Activated CD4-positive, alpha-beta T cell treated with anti-CD3 and anti-CD28 coated beads, Interleukin-2, amount 50 U/mL, for 1 hour (primary cell): Measurements from ENCODE around the gene PEPD.

Experiments
- DNase-seq: peaks from one replicate; pipeline ENCODE4 v3.0.0-alpha.2; 2020

Gene PEPD

DNA sequence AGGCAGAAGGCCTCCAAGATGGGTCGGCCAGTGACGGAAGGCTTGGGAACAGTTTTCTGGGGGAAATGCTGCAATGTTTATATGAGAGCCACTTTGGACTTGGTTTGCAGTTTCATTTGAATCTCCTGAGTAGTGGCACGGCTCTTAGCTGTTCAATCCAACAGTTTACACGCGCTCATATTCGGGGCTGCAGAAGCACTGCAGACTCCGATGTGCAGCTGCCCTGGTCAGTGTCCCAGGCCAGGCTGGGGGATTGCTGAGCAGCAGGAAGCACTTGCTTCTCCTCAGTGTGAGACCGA lies 116.4 kb downstream of the PEPD start:
- no peak for DNase-seq

DNA sequence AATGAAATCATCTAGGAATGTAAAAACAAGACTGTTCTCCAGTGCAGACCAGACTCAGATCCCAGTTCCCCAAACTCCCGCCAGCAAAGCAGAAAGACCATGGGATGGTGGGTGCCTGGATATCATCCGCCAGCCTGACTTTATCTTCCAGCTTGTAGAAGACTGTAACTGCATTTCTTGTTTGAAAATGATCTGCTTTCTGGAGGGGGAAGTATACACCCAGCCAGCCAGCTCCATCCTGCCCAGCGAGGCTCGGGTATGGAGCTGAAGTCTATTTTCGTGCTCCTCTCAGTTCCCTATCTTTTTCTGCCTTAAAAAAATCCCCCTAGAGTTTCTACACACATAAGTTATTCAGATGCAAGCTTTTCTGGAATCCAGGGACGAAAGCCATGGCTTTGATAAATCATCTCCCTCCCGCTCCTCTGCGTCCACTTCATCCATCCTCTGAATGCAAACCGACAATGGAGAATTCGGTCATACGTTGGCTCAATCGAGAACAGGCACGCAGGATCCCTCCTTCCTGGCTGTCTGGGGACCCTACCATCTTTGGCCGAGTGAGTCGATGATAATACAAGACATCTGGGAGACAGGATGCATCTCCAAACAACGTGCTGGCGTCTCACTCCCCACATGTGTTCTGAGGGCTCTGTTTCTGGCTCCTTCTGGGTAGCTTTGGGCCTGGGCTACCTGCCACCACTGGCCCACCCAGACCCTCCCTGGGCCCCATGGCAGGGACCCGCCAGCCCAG lies 116.9 kb downstream of the PEPD start:
- no peak for DNase-seq

DNA sequence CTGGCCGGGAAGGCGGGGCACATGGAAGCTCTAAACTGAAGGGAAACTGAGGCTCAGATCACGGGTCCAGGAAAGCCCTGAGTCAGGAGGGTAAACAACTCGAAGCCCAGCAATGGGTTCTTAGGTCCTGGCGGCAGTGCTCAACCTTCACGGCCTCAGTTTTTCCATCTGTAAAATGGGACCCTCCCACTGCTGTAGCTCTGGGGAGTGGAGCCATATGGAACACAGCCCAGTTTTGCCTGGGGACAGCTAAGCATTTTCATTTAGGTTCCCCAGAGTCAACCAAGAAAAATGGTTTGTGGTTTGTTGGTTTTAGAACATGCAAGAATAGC lies 117.7 kb downstream of the PEPD start:
- no peak for DNase-seq

DNA sequence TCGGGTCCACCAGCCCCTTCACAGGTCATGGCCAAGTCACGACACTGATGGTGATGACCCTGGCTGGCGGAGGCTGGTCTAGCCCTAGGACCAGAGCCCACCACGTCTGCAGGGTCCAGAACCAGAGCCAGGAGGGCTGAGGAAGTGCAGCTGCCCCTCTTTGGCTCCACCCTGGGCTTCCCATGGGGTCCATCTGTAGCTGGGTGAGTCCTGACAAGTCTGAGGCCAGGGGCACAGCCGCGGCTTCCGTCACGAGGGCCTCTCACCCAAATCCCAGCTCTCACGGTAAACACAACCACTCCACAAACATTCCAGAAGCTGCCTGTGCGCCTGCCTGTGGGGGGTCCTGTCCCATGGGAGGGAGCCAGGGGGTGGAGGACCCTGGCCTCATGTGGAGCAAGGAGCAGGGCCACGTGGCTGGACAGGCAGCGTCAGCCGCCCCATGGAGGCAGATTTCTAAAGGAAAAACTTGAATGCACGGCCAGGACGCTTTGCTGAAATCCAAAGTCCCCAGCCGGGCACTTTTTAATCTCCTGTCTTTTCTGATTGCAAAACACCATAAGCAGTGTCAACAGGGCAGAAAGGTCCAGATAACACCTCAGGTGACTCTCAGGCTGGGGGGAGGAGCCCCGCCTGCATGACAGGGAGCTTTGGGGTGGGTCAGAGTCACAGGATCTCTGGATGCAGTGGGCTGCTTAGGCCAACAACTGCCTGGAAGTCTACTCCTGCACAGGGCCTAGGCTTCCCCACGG lies 118.2 kb downstream of the PEPD start:
- no peak for DNase-seq

DNA sequence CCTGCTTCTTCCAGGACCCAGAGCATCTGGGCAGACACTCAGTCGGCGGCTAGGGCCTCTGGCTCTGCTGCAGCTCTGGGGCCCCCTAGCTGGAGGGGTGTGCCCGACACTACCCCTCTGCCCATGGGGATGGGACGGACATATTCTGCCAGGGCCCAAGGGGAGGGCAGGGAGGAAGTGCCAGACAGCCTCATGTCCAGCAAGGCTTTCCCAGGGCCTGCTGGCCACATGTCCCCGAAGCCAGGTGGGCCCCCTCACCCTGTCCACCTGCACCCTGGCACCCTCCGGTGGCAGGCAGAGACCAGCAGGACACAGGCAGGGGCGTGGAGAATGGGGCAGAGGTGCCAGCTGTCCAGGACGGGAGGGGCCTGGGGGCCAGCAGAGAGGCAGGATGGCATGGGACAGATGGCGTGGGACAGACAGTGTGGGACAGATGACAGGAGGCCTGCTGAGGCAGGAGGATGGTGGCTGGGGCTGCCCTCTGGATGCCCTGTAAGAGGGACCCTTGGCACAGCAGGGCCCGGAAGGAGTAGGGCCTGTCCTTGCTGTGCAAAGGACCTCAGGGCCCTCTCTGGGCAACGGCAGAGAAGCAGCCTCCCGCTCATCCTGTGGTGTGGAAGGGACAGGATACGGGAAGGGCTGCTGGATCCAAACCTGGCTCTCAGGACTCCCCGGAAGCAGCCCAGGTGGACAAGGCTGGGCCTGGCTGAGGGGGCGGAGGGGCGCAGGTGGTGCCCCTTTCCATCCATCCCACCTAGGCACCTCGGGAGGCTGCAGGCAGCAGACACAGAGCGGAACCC lies 119.0 kb downstream of the PEPD start:
- no peak for DNase-seq

DNA sequence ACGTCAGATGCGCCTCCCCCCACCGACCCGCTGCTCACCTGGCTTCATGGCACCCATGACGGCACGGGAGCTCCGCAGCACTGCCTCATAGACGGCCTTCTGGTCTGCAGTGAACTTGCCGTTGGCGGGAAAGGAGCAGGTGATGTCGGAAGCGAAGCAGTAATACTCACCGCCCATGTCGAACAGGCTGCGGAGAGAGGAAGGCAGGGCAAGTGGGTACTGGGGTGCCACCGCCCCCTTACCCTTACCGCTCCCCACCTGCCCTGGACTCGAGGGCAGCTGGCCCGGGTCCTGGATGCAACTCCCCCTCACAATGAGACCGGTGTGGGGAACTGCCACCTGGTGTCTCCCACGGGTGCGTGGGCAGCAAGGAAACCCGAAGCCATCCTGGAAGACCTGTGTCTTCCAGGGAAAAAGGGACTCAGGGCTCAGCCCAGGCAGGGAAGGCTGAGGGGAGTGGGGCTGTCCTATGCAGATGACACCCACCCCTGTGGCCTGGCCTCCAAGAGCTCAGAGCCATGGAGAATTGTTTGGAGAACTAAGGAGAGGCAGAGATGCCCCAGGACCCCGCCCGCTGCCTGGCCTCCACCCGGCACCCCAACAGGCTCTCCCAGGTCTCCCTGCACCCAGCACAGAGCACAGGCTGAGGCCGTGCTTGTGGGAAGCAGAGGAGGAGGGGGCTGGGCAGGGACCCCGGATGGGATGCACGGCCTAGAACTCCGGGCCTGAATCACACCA lies 119.7 kb downstream of the PEPD start:
- DNase-seq, result no peak

DNA sequence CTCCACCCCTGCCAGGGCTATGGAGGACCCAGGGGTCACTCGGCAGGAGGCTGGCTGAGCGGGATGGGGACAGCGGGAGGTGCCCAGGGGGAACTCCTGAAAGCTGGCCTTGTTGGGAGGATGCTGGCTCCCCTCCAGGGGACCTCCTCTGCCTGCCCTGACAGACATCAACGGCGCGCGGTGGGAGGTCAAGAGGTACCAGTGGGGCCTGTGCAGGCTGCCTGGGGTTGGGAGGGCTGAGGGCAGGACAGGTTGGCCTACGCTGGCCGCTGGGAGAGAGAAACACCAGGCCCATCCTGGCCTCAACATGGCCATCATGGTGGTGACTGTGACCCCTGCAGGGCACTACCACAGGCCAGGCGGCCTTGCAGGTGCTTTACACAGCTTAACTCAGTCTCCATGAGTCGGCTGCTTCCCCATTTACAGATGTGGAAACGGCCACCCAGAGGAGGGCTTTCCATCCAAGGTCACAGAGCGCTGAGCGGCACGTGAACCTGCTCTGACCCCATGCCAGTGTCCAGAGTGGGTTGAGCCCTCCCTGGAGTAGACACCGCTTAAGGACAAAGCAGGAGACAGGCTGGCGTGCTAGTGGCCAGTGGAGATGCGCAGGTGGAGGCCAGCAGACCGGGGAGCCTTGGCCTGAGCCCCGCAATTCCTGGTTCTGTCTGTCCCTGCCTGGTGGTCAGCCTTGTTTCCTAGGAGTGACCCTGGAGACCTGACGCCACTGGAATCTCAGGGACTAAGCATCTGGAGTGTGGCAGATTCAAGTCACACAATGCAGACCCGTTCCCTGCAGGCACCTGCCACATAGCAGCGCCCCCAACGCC lies 120.5 kb downstream of the PEPD start:
- no peak for DNase-seq

DNA sequence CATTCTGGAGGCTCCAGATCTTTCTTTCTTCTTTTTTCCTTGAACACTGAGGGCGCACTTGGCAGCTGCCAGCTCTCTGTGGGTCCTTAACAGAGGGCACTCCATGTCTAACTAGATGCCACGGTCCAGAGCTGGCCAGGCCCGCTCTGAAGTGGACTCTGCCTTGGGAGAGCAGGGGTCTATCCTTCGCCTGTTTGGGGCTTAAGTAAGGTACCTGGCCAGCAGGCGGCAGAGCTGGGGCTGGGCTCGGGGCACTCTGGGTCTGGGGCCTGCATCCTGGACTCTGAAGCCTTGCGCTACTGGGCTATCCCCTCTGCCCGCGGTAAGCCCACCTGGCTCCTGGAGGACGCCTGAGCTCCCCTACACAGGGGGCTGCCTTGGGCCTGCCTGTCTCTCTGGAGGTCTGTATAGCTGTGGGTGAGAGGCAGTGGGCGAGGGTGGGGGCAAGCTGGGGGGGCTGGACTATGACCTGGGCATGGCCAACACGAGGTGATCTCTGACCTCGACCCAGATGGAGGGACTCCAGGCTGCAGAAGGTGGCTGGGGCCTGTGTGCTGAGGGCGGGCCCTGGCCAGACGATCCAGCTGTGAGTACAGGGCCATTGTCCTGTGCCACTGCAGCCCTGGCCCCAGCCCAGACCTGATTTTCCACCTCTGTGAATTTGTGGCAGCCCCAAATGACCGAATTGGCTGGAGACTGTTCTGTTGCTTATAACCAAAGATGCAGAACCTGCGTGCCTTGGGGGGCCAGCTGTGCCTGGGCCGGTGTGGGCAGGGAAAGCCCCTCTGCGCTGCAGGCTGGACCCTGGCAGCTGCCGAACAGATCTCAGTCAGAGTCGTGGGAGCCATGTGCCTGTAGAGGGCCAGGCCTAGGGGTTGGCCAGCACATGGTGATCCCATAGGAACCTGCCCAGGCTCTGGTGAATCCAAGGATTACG lies 121.6 kb downstream of the PEPD start:
- DNase-seq, result no peak

DNA sequence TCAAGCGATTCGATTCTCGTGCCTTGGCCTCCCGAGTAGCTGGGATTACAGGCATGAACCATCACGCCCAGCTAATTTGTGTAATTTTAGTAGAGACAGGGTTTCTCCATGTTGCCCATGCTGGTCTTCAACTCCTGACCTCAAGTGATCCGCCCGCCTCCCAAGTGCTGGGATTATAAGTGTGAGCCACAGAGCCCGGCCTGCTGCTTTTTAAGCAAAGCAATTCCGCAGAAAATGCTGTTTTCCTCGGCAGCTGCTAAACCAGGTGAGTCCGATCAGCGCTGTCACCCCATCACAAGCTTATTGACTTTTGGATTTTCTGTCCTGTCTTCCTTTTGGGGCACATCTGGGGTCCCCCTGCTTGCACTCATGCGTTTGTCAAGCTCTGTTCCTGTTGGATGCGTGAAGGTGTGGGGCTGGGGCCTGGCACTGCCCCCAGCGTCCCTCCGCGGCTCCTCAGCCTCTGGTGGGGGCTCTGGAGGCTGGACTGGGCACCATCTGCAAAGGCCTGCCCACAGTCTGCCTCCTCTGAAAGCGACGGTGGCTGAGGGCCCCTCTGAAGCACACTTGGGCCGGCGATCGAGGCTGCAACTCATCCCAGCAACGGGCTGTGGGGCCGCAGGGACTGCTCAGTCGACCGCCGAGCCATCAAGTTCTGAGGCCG lies 122.4 kb downstream of the PEPD start:
- no peak for DNase-seq

DNA sequence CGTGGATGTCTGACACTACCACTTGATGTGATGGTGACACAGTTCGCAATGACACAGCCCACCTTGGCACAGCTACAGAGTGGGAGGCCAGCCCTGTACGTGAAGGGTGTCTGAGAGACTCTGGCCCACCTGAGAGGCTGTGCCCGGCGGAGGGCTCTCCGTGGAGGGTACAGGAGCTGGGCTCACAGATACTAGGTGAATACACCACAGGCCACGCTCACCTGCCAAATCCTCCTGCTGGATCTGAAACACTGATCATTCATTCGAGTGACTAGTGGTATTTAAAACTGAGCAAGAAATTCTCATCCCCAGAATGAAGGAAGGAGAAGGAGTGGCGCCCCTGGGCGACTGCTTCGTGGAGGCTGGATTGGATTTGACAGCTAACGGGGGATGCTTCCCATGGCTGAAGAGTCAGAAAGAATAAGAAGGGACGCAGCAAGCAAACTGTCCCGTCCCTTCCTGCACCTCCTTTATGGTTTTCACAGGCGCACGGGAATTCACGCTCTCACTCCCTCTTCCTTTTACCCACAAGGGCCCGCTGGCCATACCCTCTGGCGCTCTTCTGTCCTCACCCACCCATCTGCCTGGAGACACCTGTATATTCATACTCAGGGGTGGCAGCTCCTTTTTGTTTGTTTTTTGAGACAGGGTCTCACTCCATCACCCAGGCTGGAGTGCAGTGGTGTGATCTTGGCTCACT lies 123.1 kb downstream of the PEPD start:
- no peak for DNase-seq

DNA sequence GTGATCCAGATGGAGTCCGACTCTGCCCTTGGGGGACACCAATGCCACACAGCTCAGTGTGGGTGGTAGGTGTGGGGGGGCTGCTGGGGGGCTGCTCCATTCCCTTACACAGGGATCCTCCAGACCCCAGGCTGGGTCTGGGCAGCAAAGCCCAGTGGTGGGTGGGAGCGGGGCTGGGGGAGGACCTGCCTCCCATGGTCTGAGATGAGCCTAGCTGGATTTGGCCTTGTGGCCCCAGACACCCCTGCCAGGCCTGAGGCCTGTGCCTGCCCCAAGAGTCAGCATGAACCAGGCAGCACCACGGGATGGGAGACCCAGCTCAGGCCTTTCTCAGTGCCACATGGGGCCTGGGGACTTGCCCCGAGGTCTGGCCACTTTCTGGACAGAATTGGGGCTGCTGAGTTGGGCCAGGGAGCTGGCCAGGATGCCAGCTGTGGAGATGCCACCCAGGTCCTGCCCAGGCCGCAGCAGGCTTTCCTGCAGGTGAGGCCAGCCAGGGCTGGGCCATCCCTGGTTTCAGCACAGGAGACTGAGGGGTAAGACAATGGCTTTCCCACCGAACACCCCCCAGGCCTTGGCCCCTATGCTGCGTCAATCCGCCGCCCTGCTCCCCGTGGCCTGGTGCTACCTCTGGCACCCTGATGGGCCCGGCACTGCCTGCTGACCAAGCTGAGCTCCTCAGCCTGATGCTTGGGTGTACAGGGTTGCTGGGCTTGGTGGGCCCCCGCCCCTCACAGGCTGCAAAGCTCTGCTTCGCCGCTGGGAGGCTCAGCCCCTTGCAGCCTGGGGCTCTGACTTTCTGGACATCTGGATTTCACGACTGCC lies 123.8 kb downstream of the PEPD start:
- DNase-seq, result no peak

DNA sequence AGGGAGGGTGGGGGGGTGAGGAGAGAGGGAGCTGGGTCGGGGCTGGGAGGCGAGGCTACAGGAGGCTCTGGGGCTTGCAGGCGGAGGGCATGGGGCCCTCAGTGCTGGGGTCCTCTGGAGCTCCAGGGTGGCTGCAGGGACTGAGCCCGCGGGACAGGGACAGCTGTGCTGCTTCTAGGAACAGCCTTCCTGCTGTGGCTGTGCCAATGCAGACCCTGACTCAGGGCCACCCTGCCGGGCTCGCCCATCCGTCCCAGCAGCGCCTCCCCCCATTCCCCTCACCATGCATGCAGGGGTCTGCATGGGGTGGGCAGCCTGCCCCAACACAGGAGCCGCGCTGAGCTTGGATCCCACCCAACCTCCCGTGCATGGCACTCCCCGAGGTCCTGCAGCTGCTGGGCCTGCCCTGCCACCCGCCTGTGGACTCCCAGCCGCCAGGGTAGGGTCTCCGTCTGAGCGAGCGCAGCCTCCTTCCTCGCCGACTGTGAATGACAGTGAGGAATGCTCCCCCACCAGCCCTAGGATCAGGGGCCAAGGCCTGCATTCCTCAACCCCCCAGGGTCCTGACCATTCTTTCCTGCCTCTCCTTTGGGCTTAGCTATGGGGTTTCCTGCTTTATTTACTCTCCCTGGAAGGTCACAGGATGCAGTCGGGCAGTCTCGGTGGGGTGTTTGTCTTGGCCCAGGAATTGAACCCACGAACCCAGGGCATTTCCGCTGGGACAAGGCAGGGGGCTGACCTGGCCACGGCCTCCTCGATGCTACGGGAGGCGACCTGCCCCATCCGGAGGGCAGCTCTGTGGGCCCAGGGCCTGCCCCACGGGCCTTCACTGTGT lies 124.7 kb downstream of the PEPD start:
- DNase-seq, result no peak

DNA sequence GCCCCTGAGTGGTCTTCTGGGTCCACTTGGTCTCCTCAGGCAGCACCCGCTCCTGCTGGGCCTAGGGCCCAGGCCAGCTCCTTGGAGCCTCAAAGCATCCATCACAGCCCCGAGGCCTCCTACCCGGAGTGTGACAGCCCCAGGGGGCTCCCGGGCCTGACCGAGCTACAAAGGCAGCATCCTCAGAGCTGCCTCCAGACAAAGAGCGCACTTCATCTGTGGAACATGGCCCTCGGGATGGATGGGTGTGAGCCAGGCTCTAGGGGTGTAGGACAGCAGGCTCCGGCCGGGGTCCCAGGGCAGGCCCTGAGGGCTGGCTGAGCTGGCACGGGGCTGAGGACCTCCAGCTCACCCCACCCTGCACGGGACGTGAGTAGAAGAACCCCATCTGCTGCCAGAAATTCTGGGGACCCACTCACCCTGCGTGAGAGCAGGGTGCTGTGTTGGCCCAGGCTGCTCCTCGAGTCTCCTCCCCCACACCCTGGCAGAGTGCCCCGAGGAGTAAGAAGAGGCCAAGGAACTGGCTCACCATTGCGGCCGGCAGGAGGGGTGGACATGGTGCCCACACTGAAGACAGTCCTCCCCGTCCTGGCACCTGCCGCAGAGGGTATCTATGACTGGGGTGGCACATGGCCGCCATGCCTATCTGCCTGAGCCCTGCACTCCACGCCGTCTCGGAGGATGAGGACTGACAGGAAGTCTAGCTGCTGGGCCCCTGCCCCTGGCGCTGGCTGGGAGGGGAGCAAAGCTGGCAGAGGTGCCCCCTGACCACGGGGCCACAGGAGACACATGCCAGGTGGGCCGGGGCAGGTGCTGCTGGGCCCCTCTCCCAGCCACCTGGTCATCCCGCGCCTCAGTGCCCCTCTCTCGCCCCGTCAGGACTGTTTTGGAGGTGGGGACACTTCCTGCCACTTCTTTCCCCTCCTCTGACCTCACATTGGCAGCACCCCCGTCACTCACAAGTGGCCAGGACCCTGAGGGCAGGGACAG lies 125.7 kb downstream of the PEPD start:
- DNase-seq, result no peak

DNA sequence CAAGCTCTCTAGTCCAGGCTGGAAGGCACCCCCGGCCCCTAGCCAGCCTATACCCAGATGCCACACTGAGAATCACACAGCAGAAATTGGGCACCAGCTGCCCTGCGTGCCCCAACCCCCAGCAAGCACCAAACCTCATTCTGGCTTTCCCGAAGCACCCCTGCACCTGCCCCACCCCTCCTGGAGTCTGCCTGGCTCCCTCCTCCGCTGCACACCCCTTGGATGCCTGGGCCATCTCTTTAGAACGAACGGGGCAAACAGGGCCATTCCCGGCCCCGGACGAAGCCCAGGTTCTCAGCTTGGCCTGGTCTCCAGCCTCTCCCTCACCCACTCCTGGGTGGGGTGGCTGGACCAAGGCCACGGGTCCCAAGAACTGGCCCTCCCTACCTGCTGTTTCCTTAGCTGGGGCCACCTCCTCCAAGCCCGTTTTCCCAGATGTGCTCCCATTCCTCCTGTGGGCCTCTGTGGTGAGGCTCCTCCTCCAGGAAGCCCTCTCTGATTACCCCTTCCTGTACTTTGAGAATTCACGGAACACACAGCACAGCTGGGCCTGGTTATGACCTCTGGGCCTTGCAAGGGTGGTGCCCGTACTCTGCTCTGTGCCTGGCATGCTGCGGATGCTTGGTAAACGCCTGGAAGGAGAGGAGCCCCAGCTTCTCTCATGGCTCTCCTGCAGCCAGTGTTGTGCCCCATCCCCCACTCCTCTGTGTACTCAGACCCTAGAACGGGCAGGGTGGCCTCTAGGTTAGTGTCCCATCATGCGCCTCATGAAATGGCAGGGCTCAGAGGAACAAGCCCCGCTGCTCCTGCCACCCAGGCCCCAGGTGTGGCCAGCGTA lies 126.6 kb downstream of the PEPD start:
- no peak for DNase-seq

DNA sequence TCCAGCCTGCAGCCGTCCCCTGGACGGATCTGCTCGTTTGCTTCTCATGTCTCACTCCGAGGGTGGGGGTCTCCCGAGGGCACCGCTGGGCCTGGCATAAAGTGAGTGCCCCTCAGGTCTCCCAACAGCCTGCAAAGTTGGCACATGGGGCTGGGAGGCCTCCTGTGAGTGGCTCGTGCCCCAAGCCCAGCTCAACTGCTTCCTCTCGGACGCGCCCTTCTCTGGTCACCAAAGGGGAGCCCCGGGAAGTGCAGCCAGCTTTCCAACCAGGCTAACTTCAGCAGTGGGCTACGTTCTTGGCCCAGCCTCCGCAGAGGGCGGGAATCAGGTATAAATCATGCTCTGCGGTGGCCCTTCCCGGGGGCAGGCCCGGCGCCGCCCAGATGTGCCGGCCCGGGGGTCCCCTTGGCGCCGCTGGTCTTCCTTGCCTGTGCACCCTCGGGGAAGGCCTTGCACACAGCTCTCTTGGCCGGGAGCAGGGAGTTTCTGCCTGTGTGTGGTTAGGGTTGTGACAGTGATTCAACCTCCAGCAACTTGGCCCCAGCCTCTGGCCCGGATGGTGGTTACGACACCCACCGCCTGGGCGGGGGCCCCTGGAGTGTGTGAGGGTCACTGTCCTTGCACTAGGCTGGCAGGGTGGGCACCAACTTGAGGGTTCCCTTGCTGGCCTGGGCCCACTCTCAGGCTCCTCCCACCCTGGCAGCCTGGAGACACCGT lies 127.4 kb downstream of the PEPD start:
- no peak for DNase-seq
